HG03108 (cell line): Measurements from ENCODE around the gene S100A13.

Experiments
- ATAC-seq: cut with Tn5 transposase; IDR thresholded peaks from one replicate; pipeline ENCODE4 v1.9.1; 2021; ENCODE audit warnings: moderate library complexity; ENCODE audit not compliant: unreplicated experiment

Gene S100A13

GRCh38 chr1:153627715-153628626 is 666 bp upstream of the S100A13 start, which contains the start of gene S100A1:
Gene S100A1, plus strand, starts transcription at chr1:153628434. Its CDS starts 2,088 bp downstream, at chr1:153630522.
- ATAC-seq: no peak

GRCh38 chr1:153626477-153626903 is 815 bp downstream of the S100A13 start:
- no peak for ATAC-seq

GRCh38 chr1:153624965-153625611 is 2.2 kb downstream of the S100A13 start:
- no peak for ATAC-seq

GRCh38 chr1:153623101-153623500 is 4.2 kb downstream of the S100A13 start:
- no peak for ATAC-seq

- ATAC-seq: no peak
Measured at GRCh38 chr1:153619171-153619570, 8.1 kb downstream of the S100A13 start.

GRCh38 chr1:153617663-153618062 is 9.6 kb downstream of the S100A13 start:
- ATAC-seq: peak; percentile 72

- ATAC-seq: no peak
Measured at GRCh38 chr1:153616917-153617311, 10.4 kb downstream of the S100A13 start.

- ATAC-seq: no peak
Measured at GRCh38 chr1:153616144-153616916, 11.0 kb downstream of the S100A13 start, which contains the start of gene S100A14. Gene S100A14, minus strand, starts transcription at chr1:153616325. Its CDS starts 467 bp downstream, at chr1:153615858.

- ATAC-seq: no peak
Measured at GRCh38 chr1:153615406-153615805, 11.9 kb downstream of the S100A13 start.

- no peak for ATAC-seq
Measured at GRCh38 chr1:153614906-153615305, 12.4 kb downstream of the S100A13 start.

- no peak for ATAC-seq
Measured at GRCh38 chr1:153614189-153614900, 13.0 kb downstream of the S100A13 start.

- no peak for ATAC-seq
Measured at GRCh38 chr1:153613406-153613805, 13.9 kb downstream of the S100A13 start.

- ATAC-seq: no peak
Measured at GRCh38 chr1:153612755-153613331, 14.5 kb downstream of the S100A13 start, which contains the start of gene S100A16. Gene S100A16, minus strand, starts transcription at chr1:153613137. Its CDS starts 4,986 bp downstream, at chr1:153608151.

- no peak for ATAC-seq
Measured at GRCh38 chr1:153612111-153612754, 15.1 kb downstream of the S100A13 start.

- ATAC-seq: no peak
Measured at GRCh38 chr1:153611356-153611755, 15.9 kb downstream of the S100A13 start.

GRCh38 chr1:153610811-153611301 is 16.4 kb downstream of the S100A13 start:
- ATAC-seq: no peak

- ATAC-seq: no peak
Measured at GRCh38 chr1:153610334-153610733, 17.0 kb downstream of the S100A13 start.

GRCh38 chr1:153609585-153609907 is 17.8 kb downstream of the S100A13 start:
- no peak for ATAC-seq
